ENCODE results near the gene TAS1R2. TPM values are rescaled to one million over a fixed set of nuclear protein-coding genes. Genes with fewer than 3 reads are reported as not detected.
"Not testable (repeated sequence)": the region's sequence is repeated elsewhere in the genome, so short reads cannot be mapped to it uniquely, and the experiment has no call there.

Gene TAS1R2
- total RNA-seq, 3 donors from 2014 or later (not counting 1 experiment from before 2014, with no cell fraction given) = not detected

DNA sequence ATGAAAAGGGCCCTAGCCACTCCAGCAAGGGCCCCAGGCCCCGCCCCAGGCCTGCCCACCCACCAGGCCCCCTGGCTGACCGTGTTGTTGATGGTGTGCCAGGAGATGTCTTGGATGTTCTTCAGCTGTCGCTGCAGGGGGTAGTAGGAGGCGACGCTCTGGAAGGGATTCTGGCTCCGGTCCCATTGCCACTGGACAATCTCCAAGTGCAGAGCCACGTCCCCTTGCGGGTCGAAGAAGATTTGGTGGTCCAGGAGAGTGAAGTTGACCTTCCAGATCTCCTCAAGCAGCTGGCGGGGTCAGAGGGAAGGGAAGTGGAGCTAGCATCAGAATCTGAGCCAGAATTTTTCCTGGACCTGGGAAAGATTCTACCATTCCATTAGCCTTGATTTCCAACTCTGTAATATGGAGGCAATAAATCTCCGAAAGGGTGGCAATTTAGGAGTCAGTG, 10.2 kb downstream of the TAS1R2 start:
- H3K27ac ChIP-seq (ENCODE audit: low read length) = no peak overlapping the region
- intact Hi-C loops (cut with micrococcal nuclease) = no loop called here
- H3K27me3 ChIP-seq (ENCODE audit: control insufficient read depth, insufficient read depth, low read length) = no peaks in the 10 kb centered on the region

DNA sequence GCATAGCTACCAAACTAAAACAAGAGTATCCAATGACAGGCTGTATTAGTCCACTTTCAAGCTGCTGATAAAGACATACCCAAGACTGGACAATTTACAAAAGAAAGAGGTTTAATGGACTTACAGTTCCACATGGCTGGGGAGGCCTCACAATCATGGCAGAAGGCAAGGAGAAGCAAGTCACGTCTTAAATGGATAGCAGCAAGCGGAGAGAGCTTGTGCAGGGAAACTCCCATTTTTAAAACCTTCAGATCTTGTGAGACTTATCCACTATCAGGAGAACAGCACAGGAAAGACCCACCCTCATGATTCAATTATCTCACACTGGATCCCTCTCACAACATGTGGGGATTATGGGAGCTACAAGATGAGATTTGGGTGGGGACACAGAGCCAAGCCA, 11.7 kb downstream of the TAS1R2 start:
- H3K27ac ChIP-seq (ENCODE audit: low read length); H3K9me3 Mint-ChIP-seq; H3K9me3 ChIP-seq (ENCODE audit: control insufficient read depth, insufficient read depth, low read length); H3K27me3 ChIP-seq (ENCODE audit: control insufficient read depth, insufficient read depth, low read length); H3K27me3 Mint-ChIP-seq (ENCODE audit: low read depth in 2 of 2); H3K4me3 Mint-ChIP-seq; ATAC-seq; H3K27ac Mint-ChIP-seq; H3K4me1 ChIP-seq (ENCODE audit: control insufficient read depth, insufficient read depth, low read length); intact Hi-C loops (cut with micrococcal nuclease); H3K36me3 ChIP-seq (ENCODE audit: control insufficient read depth, insufficient read depth, low read length); H3K4me3 ChIP-seq (ENCODE audit: low read length); H3K36me3 Mint-ChIP-seq; H3K4me1 Mint-ChIP-seq; DNase-seq: not testable (repeated sequence)
- WGBS (ENCODE audit: insufficient coverage) = 83% methylated on average over 2 of the region's 2 CpGs

More for the DNA sequence above, 10.2 kb downstream of the TAS1R2 start:
- Mint-ChIP-seq H3K27ac (no peak overlapping the region), H3K27me3 (ENCODE audit: low read depth in 2 of 2) (no peaks in the 10 kb centered on the region), H3K4me3 (no peak overlapping the region), H3K9me3 (no peaks in the 10 kb centered on the region), H3K4me1 (no peaks in the 10 kb centered on the region), H3K36me3 (no peaks in the 10 kb centered on the region)
- 79% methylated on average over 11 of the region's 11 CpGs for WGBS (ENCODE audit: insufficient coverage)
- Histone ChIP-seq H3K9me3 (ENCODE audit: control insufficient read depth, insufficient read depth, low read length) (no peaks in the 10 kb centered on the region), H3K36me3 (ENCODE audit: control insufficient read depth, insufficient read depth, low read length) (no peaks in the 10 kb centered on the region), H3K4me1 (ENCODE audit: control insufficient read depth, insufficient read depth, low read length) (no peaks in the 10 kb centered on the region), H3K4me3 (ENCODE audit: low read length) (no peak overlapping the region)
- TF ChIP-seq, protein P1, sequence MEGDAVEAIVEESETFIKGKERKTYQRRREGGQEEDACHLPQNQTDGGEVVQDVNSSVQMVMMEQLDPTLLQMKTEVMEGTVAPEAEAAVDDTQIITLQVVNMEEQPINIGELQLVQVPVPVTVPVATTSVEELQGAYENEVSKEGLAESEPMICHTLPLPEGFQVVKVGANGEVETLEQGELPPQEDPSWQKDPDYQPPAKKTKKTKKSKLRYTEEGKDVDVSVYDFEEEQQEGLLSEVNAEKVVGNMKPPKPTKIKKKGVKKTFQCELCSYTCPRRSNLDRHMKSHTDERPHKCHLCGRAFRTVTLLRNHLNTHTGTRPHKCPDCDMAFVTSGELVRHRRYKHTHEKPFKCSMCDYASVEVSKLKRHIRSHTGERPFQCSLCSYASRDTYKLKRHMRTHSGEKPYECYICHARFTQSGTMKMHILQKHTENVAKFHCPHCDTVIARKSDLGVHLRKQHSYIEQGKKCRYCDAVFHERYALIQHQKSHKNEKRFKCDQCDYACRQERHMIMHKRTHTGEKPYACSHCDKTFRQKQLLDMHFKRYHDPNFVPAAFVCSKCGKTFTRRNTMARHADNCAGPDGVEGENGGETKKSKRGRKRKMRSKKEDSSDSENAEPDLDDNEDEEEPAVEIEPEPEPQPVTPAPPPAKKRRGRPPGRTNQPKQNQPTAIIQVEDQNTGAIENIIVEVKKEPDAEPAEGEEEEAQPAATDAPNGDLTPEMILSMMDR (IDR thresholded peaks at IDR 0.05) = no peak
- DNase-seq = no peak
- no peak for ATAC-seq

DNA sequence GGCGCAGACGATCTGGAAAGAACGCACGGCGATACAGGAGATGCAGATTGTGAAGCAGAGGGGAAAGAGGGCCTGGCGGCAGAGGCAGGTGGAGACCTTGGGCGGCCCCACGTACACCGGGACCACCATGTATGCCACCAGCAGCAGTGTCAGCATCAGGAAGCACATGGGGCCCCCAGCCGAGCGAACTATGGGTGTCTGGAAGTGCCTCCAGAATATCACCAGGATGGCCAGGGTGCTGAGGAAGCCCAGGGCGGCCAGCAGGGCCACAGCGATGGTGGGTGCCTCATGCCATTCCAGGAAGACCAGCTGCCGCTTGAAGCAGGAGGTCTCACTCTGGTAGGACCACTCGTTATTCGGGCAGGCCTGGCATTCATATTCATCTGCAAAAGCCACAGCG, 19.3 kb downstream of the TAS1R2 start:
- TF ChIP-seq, protein P1 (IDR thresholded peaks at IDR 0.05) = no peak
- 94% methylated on average over 17 of the region's 17 CpGs for WGBS (ENCODE audit: insufficient coverage)
- Mint-ChIP-seq H3K27ac (no peak overlapping the region), H3K9me3 (no peaks in the 10 kb centered on the region), H3K36me3 (no peaks in the 10 kb centered on the region), H3K27me3 (ENCODE audit: low read depth in 2 of 2) (peaks cover 11 to 21% of the 10 kb centered on the region in 2 donors), H3K4me1 (no peaks in the 10 kb centered on the region), H3K4me3 (no peak overlapping the region)
- Histone ChIP-seq H3K9me3 (ENCODE audit: control insufficient read depth, insufficient read depth, low read length) (no peaks in the 10 kb centered on the region), H3K27me3 (ENCODE audit: control insufficient read depth, insufficient read depth, low read length) (no peaks in the 10 kb centered on the region), H3K36me3 (ENCODE audit: control insufficient read depth, insufficient read depth, low read length) (no peaks in the 10 kb centered on the region), H3K4me1 (ENCODE audit: control insufficient read depth, insufficient read depth, low read length) (no peaks in the 10 kb centered on the region), H3K4me3 (ENCODE audit: low read length) (no peak overlapping the region), H3K27ac (ENCODE audit: low read length) (no peak overlapping the region)
- DNase-seq (no peak), ATAC-seq (no peak)
- intact Hi-C loops (cut with micrococcal nuclease) = no loop called here

DNA sequence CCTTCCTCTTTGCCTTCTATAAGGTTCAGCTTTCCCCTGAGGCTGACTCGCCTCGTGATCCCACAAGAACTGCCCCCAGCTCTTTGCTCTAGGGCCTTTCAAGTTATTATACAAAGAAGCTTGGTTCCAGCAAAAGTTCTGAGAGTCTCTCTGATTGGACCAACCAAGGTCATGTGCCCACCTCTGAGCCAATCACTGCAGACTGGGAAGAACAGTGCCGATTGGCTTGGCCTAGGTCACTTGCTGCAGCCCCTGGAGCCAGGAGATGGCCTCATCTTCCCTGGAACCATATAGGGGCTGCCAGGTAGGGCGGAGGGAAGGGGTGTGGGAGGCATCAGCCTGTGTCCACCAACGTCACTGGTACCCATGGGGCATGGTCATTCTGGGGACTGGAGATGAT, 22.8 kb downstream of the TAS1R2 start:
- peaks cover 3% of the 10 kb centered on the region for H3K9me3 ChIP-seq (ENCODE audit: control insufficient read depth, insufficient read depth, low read length)
- TF ChIP-seq, protein P1 (IDR thresholded peaks at IDR 0.05) = no peak
- no peaks in the 10 kb centered on the region for H3K4me1 ChIP-seq (ENCODE audit: control insufficient read depth, insufficient read depth, low read length)
- H3K36me3 ChIP-seq (ENCODE audit: control insufficient read depth, insufficient read depth, low read length) = no peaks in the 10 kb centered on the region
- Mint-ChIP-seq H3K27me3 (ENCODE audit: low read depth in 2 of 2) (peaks cover 8 to 11% of the 10 kb centered on the region in 2 donors), H3K36me3 (no peaks in the 10 kb centered on the region), H3K27ac (no peak overlapping the region), H3K4me1 (no peaks in the 10 kb centered on the region), H3K4me3 (no peak overlapping the region), H3K9me3 (no peaks in the 10 kb centered on the region)
- DNase-seq (no peak), ATAC-seq (no peak)
- intact Hi-C loops (cut with micrococcal nuclease) = no loop called here
- no peak overlapping the region for H3K27ac ChIP-seq (ENCODE audit: low read length)
- H3K27me3 ChIP-seq (ENCODE audit: control insufficient read depth, insufficient read depth, low read length) = no peaks in the 10 kb centered on the region
- 75% methylated on average over 5 of the region's 5 CpGs for whole genome bisulfite sequencing (ENCODE audit: insufficient coverage)
- H3K4me3 ChIP-seq (ENCODE audit: low read length) = no peak overlapping the region

DNA sequence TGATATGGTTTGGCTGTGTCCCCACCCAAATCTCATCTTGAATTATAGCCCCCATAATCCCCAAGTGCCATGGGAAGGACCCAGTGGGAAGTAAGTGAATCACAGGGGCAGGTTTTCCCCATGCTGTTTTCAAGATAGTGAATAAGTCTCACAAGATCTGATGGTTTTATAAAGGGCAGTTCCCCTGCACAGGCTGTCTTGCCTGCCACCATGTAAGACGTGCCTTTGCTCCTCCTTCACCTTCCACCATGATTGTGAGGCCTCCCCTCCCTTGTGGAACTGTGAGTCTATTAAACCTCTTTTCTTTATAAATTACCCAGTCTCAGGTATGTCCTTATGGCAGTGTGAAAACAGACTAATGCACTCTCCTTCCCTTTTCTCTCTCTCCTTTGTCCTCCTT, 27.1 kb downstream of the TAS1R2 start:
- H3K4me1 ChIP-seq (ENCODE audit: control insufficient read depth, insufficient read depth, low read length); H3K27me3 ChIP-seq (ENCODE audit: control insufficient read depth, insufficient read depth, low read length); H3K27ac ChIP-seq (ENCODE audit: low read length); ATAC-seq; H3K4me3 Mint-ChIP-seq; H3K27ac Mint-ChIP-seq; H3K36me3 Mint-ChIP-seq; H3K9me3 Mint-ChIP-seq; DNase-seq; intact Hi-C loops (cut with micrococcal nuclease); H3K4me3 ChIP-seq (ENCODE audit: low read length); H3K9me3 ChIP-seq (ENCODE audit: control insufficient read depth, insufficient read depth, low read length); H3K36me3 ChIP-seq (ENCODE audit: control insufficient read depth, insufficient read depth, low read length): not testable (repeated sequence)
- WGBS (ENCODE audit: insufficient coverage) = 40% methylated on average over 1 of the region's 1 CpG
- Mint-ChIP-seq H3K4me1 (peaks cover 12% of the 10 kb centered on the region in 2 donors), H3K27me3 (ENCODE audit: low read depth in 2 of 2) (peaks cover 8 to 11% of the 10 kb centered on the region in 2 donors)

All from natural killer cell (primary cell).